Endothelial cell of umbilical vein (primary cell): ENCODE results near the gene GLT8D1. TPM values are rescaled to one million over a fixed set of nuclear protein-coding genes. Genes with fewer than 3 reads are reported as not detected.

Experiments
- BruUV-seq: library from RNA; stranded (reverse); fragments of 400-500 nt; replicated peaks from 2 replicates; lab custom pipeline; 2021; lab: Mats Ljungman, UMichigan
- CTCF ChIA-PET: fragments of 300-600, 350-600 bp; sonication (Branson Sonifier 250); formaldehyde crosslinking; loops from one replicate; lab custom pipeline; 2021; ENCODE audit warnings: antibody characterized with exemption, inconsistent platforms; lab: Charles Lee
- POLR2A ChIA-PET: fragments of 300-600, 350-600 bp; sonication (Branson Sonifier 250); formaldehyde crosslinking; loops from one replicate; lab custom pipeline; 2021; ENCODE audit warnings: antibody characterized with exemption, inconsistent platforms; lab: Charles Lee
- DNase-seq: peaks from one replicate; pipeline ENCODE4 v3.0.0-alpha.2; 2011; ENCODE audit warnings: low read depth, low spot score
- FAIRE-seq: peaks from 2 replicates; lab custom pipeline; 2011; peaks lifted over from hg19 to GRCh38; lab: Jason Lieb, UNC
- H2AFZ ChIP-seq: 2 replicates; pipeline ENCODE4 v1.6.0; 2012; ENCODE audit warnings: low read depth, low read length, control low read depth, inconsistent platforms
- H3K27ac ChIP-seq: 2 replicates; pipeline ENCODE4 v1.5.1; 2011; ENCODE audit warnings: low read depth, mild to moderate bottlenecking, control low read depth, low read length, moderate library complexity; ENCODE audit not compliant: insufficient read depth
- H3K27me3 ChIP-seq, 2 experiments: 2 replicates each; pipeline versions ENCODE4 v1.6.0 to v1.6.1; 2011; ENCODE audit warnings: low read length in 2 of 2, mixed read lengths in 1 of 2; ENCODE audit not compliant: control insufficient read depth in 2 of 2, insufficient read depth in 2 of 2
- H3K36me3 ChIP-seq, 2 experiments: 2 replicates in 1 of 2; 3 replicates in 1 of 2; pipeline ENCODE4 v1.5.1; 2011; ENCODE audit warnings: low read length in 2 of 2, mild to moderate bottlenecking in 1 of 2, moderate library complexity in 1 of 2; ENCODE audit not compliant: control insufficient read depth in 2 of 2, insufficient read depth in 2 of 2; ENCODE audit errors: extremely low read depth in 1 of 2
- H3K4me1 ChIP-seq: 3 replicates; pipeline ENCODE4 v1.5.1; 2011; ENCODE audit warnings: mild to moderate bottlenecking, low read length; ENCODE audit not compliant: control insufficient read depth, insufficient read depth; ENCODE audit errors: extremely low read depth
- H3K4me2 ChIP-seq: 2 replicates; pipeline ENCODE4 v1.6.1; 2011; ENCODE audit warnings: low read length, control low read depth, mixed read lengths; ENCODE audit not compliant: insufficient read depth
- H3K4me3 ChIP-seq, 3 experiments: fragments of 200-600 bp in 1 of 3; sonication (generic), shearing (Covaris generic) in 1 of 3; replicated peaks in 1 of 3; 2 replicates each; pipeline ENCODE4 v1.5.1; 2011 to 2016; ENCODE audit warnings: control low read depth in 3 of 3, low read length in 3 of 3, mild to moderate bottlenecking in 2 of 3, inconsistent platforms in 1 of 3, low read depth in 1 of 3, moderate library complexity in 1 of 3; ENCODE audit not compliant: insufficient read depth in 1 of 3
- H3K79me2 ChIP-seq: 2 replicates; pipeline ENCODE4 v1.6.0; 2012; ENCODE audit warnings: low read length, inconsistent platforms; ENCODE audit not compliant: control insufficient read depth, insufficient read depth
- H3K9ac ChIP-seq: replicated peaks from 2 replicates; pipeline ENCODE3; 2011; ENCODE audit warnings: low read length, control low read depth; ENCODE audit not compliant: insufficient read depth; ENCODE audit errors: extremely low read depth
- H3K9me1 ChIP-seq: replicated peaks from 3 replicates; pipeline ENCODE4 v1.6.0; 2011; ENCODE audit warnings: mild to moderate bottlenecking, low read length; ENCODE audit not compliant: control insufficient read depth, insufficient read depth; ENCODE audit errors: extremely low read depth
- H3K9me3 ChIP-seq: replicated peaks from 2 replicates; pipeline ENCODE4 v1.5.1; 2012; ENCODE audit warnings: low read length, inconsistent platforms; ENCODE audit not compliant: control insufficient read depth, insufficient read depth
- H4K20me1 ChIP-seq: replicated peaks from 2 replicates; pipeline ENCODE3; 2011; ENCODE audit warnings: mild to moderate bottlenecking, low read length; ENCODE audit not compliant: control insufficient read depth, insufficient read depth; ENCODE audit errors: extremely low read depth
- CTCF ChIP-seq, 2 donors: IDR thresholded peaks; 1 replicate in 1 of 2; 2 replicates in 1 of 2; pipeline ENCODE4 v1.5.1; 2011; ENCODE audit warnings: low read length in 2 of 2, mild to moderate bottlenecking in 2 of 2, moderate library complexity in 2 of 2, control low read depth in 1 of 2, inconsistent platforms in 1 of 2, low read depth in 1 of 2; ENCODE audit not compliant: insufficient read depth in 1 of 2; ENCODE audit errors: extremely low read depth in 1 of 2
- EZH2 ChIP-seq: IDR thresholded peaks from 2 replicates; pipeline ENCODE4 v1.6.1; 2012; ENCODE audit warnings: borderline replicate concordance, low read depth, mild to moderate bottlenecking, moderate library complexity, low read length, inconsistent platforms; ENCODE audit not compliant: severe bottlenecking
- FOS ChIP-seq: IDR thresholded peaks from 2 replicates; pipeline ENCODE4 v1.6.1; 2011; ENCODE audit warnings: mild to moderate bottlenecking, low read length, moderate library complexity, borderline replicate concordance; ENCODE audit not compliant: insufficient read depth
- GATA2 ChIP-seq: IDR thresholded peaks from 2 replicates; pipeline ENCODE4 v1.7.0; 2011; ENCODE audit warnings: low read depth, mild to moderate bottlenecking, moderate library complexity, mixed read lengths, low read length; ENCODE audit not compliant: insufficient read length, insufficient read depth
- JUN ChIP-seq: IDR thresholded peaks from 2 replicates; pipeline ENCODE4 v1.6.1; 2011; ENCODE audit warnings: borderline replicate concordance, low read depth; ENCODE audit not compliant: insufficient read length, insufficient read depth
- MAX ChIP-seq: IDR thresholded peaks from 2 replicates; pipeline ENCODE4 v1.6.1; 2011; ENCODE audit not compliant: insufficient read depth, insufficient read length
- MYC ChIP-seq: IDR thresholded peaks from one replicate; pipeline ENCODE4 v1.6.1; 2011; ENCODE audit warnings: mild to moderate bottlenecking, low read depth, low read length
- POLR2A ChIP-seq: IDR thresholded peaks from 2 replicates; pipeline ENCODE4 v1.6.1; 2012; ENCODE audit warnings: low read depth, mild to moderate bottlenecking, control low read depth, low read length
- POLR2AphosphoS5 ChIP-seq: IDR thresholded peaks from 2 replicates; pipeline ENCODE4 v1.6.1; 2012; ENCODE audit warnings: low read depth, mild to moderate bottlenecking, control low read depth, low read length, moderate library complexity; ENCODE audit not compliant: insufficient read depth
- dilution Hi-C: fragments of 300-500 bp; cut with MboI; formaldehyde crosslinking; loops from one replicate; pipeline ENCODE4 v1.15.0; 2019; ENCODE audit warnings: low sequenced_read_pairs; ENCODE audit not compliant: extremely low pct_ligation_motif_present
- intact Hi-C: fragments of 100-400 bp; cut with micrococcal nuclease; formaldehyde crosslinking; loops from one replicate; pipeline ENCODE4 v1.10.0; 2022
- polyA plus RNA-seq, 4 experiments: library from polyadenylated mRNA; depleted of rRNA in 3 of 4; stranded (reverse) in 3 of 4; unstranded in 1 of 4; fragments of >200 nt; gene quantifications; 2 replicates each; pipeline versions ENCODE4 v1.2.1 to v1.2.3, GENCODE V29; 2011 to 2012; ENCODE audit warnings: missing spikeins in 1 of 4
- total RNA-seq: library from RNA; stranded (reverse); gene quantifications from 2 replicates; pipeline ENCODE4 v1.2.3, GENCODE V29; 2021

The GLT8D1 gene
- total and polyA plus RNA-seq, 2 donors (not counting 3 experiments of a cell fraction or from before 2014, with no cell fraction given), result 63.7 to 73.5 TPM

- dilution Hi-C loops (no loop called here), intact Hi-C loops (no loop called here)
- H3K27me3 ChIP-seq, result no peaks in the 10 kb centered on the region
- ChIA-PET POLR2A (no interaction called here), CTCF (interaction anchor here (0.9 to 1.2 kb wide), 2 partner anchors 9 to 24 kb away, joined by 3 to 4 read pairs; no protein-coding TSS in a partner anchor)
- no peaks in the 10 kb centered on the region for H3K79me2 ChIP-seq
- peaks cover 24 to 27% of the 10 kb centered on the region in 2 experiments for H3K36me3 ChIP-seq
- H3K4me3 ChIP-seq, result no peak overlapping the region
- H4K20me1 ChIP-seq, result no peaks in the 10 kb centered on the region
- no peak for DNase-seq
- no peak overlapping the region for H3K4me2 ChIP-seq
- TF ChIP-seq MYC (no peak), GATA2 (no peak), JUN (no peak), POLR2A (no peak), MAX (no peak), EZH2 (no peak), CTCF (IDR thresholded peaks at IDR 0.05; ENCODE audit: extremely low read depth in 1 of 2, insufficient read depth in 1 of 2, low read depth in 1 of 2, low read length in 2 of 2) (no peak), FOS (no peak), POLR2AphosphoS5 (no peak)
- no peak overlapping the region for H3K9ac ChIP-seq
- H3K9me1 ChIP-seq, result no peaks in the 10 kb centered on the region
- no peaks in the 10 kb centered on the region for H3K9me3 ChIP-seq
- no peak for FAIRE-seq
- H3K27ac ChIP-seq, result no peak overlapping the region
- H3K4me1 ChIP-seq, result no peaks in the 10 kb centered on the region
- no TSS peak for BruUV-seq
- H2AFZ ChIP-seq, result no peak overlapping the region
These were observed 49.7 kb downstream of the GLT8D1 start for GRCh38 chr3:52655895-52656294.
